ENCODE measurements around the gene ADCYAP1R1. TPM values are rescaled to one million over a fixed set of nuclear protein-coding genes. Genes with fewer than 3 reads are reported as not detected.

ADCYAP1R1 gene
- polyA plus RNA-seq, 1 experiment, result not detected

GRCh38 chr7:31053986-31054385 lies 1.9 kb downstream of the ADCYAP1R1 start:
- TF ChIP-seq CTCF (IDR thresholded peaks at IDR 0.05; ENCODE audit: low read depth, low read length), result no peak
- Histone ChIP-seq H3K9me3 (ENCODE audit: control insufficient read depth, insufficient read depth, low read length) (no peaks in the 10 kb centered on the region; the same call in 1 of the 2 replicates), H3K4me3 (ENCODE audit: low read depth, low read length) (no peak overlapping the region), H3K27ac (ENCODE audit: low read depth, low read length) (no peak overlapping the region), H3K27me3 (ENCODE audit: control insufficient read depth, insufficient read depth, low read length) (peaks cover 35% of the 10 kb centered on the region)
- DNase-seq (ENCODE audit: low read depth, low spot score), result no peak
- CTCF ChIA-PET, result no interaction called here
- POLR2A ChIA-PET, result no interaction called here

DNA sequence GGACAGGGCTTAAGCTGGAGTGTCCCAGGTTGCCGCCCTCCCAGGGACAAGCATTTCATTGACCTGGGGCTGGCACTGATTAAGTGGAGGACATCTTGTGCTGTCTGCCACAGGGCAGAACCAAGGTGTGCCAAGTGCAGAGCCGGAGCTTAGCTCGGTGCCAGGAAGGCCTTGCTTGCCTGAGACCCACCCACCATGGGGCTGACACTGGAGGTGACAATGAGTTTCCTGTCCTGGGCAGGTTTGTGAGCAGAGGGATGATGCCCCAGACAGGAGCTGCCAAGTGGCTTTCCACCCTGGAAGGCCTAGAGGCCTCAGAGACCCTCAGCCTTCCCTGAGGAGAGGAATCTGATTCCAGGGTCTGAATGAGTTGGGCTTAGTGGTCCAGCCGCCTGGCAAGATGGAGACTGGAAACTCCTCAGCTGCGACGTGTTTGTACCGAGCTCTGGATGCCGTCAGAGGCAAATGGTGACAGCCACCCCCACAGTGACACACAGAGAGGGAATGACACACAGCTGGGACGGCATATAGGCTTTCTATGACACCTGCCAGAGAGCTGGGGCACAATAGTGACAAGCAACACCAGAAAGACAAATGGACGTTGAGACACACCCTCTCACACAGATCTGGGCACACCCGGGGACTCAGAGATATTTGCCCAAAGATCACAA lies 2.6 kb downstream of the ADCYAP1R1 start:
- no peak overlapping the region for H3K27ac ChIP-seq (ENCODE audit: low read depth, low read length)
- POLR2A ChIA-PET, result no interaction called here
- CTCF ChIA-PET, result no interaction called here
- TF ChIP-seq CTCF (IDR thresholded peaks at IDR 0.05; ENCODE audit: low read depth, low read length), result no peak
- H3K4me3 ChIP-seq (ENCODE audit: low read depth, low read length), result no peak overlapping the region
- H3K27me3 ChIP-seq (ENCODE audit: control insufficient read depth, insufficient read depth, low read length), result peaks cover 35% of the 10 kb centered on the region
- no peaks in the 10 kb centered on the region; the same call in 1 of the 2 replicates for H3K9me3 ChIP-seq (ENCODE audit: control insufficient read depth, insufficient read depth, low read length)
- no peak for DNase-seq (ENCODE audit: low read depth, low spot score)

DNA sequence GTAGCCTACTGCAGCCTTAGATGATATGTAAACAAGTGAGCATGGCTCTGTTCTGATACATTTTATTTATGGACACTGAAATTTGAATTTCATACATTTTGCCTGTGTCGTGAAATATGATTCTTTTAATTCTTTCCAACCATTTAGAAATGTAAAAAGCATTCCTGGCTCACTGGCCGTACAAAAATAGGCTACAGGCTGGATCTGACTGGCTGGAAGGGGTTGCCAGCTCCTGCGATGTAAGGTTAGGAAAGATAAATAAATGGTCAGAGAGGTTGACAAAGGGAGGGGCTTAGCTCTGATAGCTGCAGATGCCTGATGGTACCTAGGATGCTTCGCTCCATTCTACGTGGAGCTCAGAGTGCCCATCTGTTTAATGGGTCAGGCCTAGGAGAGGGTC lies 3.4 kb downstream of the ADCYAP1R1 start:
- no peak for DNase-seq (ENCODE audit: low read depth, low spot score)
- Histone ChIP-seq H3K27me3 (ENCODE audit: control insufficient read depth, insufficient read depth, low read length) (peaks cover 29% of the 10 kb centered on the region), H3K9me3 (ENCODE audit: control insufficient read depth, insufficient read depth, low read length) (no peaks in the 10 kb centered on the region; the same call in 1 of the 2 replicates), H3K4me3 (ENCODE audit: low read depth, low read length) (no peak overlapping the region), H3K27ac (ENCODE audit: low read depth, low read length) (no peak overlapping the region)
- no peak for TF ChIP-seq CTCF (IDR thresholded peaks at IDR 0.05; ENCODE audit: low read depth, low read length)
- POLR2A ChIA-PET, result no interaction called here
- CTCF ChIA-PET, result no interaction called here

DNA sequence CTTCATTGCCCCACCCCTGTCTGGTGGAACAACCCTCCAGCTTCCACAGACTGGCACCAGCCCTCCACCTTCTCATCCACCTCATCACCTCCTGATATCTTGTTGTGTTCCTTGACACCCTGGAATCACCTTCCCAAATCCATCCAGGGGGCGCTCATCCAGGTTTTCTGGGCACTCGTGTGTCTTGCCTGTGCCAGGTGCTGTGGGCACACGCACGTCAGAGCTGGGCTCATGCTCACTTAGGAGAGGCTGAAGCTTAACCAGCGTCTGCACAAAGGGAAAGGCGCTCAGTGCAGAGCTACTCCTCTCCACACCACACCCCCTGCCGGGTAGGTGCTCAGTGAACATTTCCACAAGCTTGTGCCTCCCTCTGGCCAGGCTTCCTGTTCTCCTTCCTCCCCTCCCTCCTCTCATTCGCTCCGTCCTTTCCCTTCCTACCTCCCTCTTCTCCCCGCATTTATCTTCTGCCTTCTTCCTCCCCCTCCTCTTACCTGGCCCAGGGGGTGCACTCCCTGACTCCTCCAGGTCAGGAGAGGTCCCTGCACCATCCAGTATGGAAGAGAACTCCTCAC lies 4.8 kb downstream of the ADCYAP1R1 start:
- no peak for TF ChIP-seq CTCF (IDR thresholded peaks at IDR 0.05; ENCODE audit: low read depth, low read length)
- H3K9me3 ChIP-seq (ENCODE audit: control insufficient read depth, insufficient read depth, low read length), result no peaks in the 10 kb centered on the region; the same call in 1 of the 2 replicates
- no peak for DNase-seq (ENCODE audit: low read depth, low spot score)
- ChIA-PET POLR2A (no interaction called here), CTCF (no interaction called here)
- H3K27ac ChIP-seq (ENCODE audit: low read depth, low read length), result no peak overlapping the region
- no peak overlapping the region for H3K4me3 ChIP-seq (ENCODE audit: low read depth, low read length)
- peaks cover 17% of the 10 kb centered on the region for H3K27me3 ChIP-seq (ENCODE audit: control insufficient read depth, insufficient read depth, low read length)

- no peak overlapping the region for H3K4me3 ChIP-seq (ENCODE audit: low read depth, low read length)
- TF ChIP-seq CTCF (IDR thresholded peaks at IDR 0.05; ENCODE audit: low read depth, low read length), result no peak
- H3K9me3 ChIP-seq (ENCODE audit: control insufficient read depth, insufficient read depth, low read length), result no peaks in the 10 kb centered on the region; the same call in 1 of the 2 replicates
- no peak for DNase-seq (ENCODE audit: low read depth, low spot score)
- CTCF ChIA-PET, result no interaction called here
- H3K27me3 ChIP-seq (ENCODE audit: control insufficient read depth, insufficient read depth, low read length), result peaks cover 9% of the 10 kb centered on the region
- no peak overlapping the region for H3K27ac ChIP-seq (ENCODE audit: low read depth, low read length)
- POLR2A ChIA-PET, result no interaction called here
These were observed 6.0 kb downstream of the ADCYAP1R1 start for GRCh38 chr7:31058122-31058521.
